ENCODE data around the gene AKAP13.

The AKAP13 gene

GRCh38 chr15:85607141-85607806 is 226.9 kb downstream of the AKAP13 start:
- no peak for TF ChIP-seq CEBPB (IDR thresholded peaks at IDR 0.05)
- no peak for TF ChIP-seq FOXM1 (IDR thresholded peaks at IDR 0.05; ENCODE audit: borderline replicate concordance, low read depth)
- TF ChIP-seq YY1 (IDR thresholded peaks at IDR 0.05; ENCODE audit: low read depth), result no peak
- TF ChIP-seq MAX (IDR thresholded peaks at IDR 0.05), result no peak
- no peak for TF ChIP-seq EGR1 (IDR thresholded peaks at IDR 0.05)
- no peak for TF ChIP-seq NFIC (IDR thresholded peaks at IDR 0.05)
- TF ChIP-seq CREB1 (IDR thresholded peaks at IDR 0.05; ENCODE audit: low read depth), result no peak
- no peak for TF ChIP-seq TEAD4 (IDR thresholded peaks at IDR 0.05)
- TF ChIP-seq REST (IDR thresholded peaks at IDR 0.05; ENCODE audit: low read depth), result no peak
- no peak for TF ChIP-seq ZBTB7A (IDR thresholded peaks at IDR 0.05; ENCODE audit: low read depth)
- no peak for TF ChIP-seq TAF1 (IDR thresholded peaks at IDR 0.05; ENCODE audit: low read depth)
- TF ChIP-seq USF1 (IDR thresholded peaks at IDR 0.05), result no peak
- no peak for TF ChIP-seq TCF12 (IDR thresholded peaks at IDR 0.05; ENCODE audit: low read depth)

GRCh38 chr15:85607842-85608241 is 227.4 kb downstream of the AKAP13 start:
- TF ChIP-seq NFIC (IDR thresholded peaks at IDR 0.05) (peak; percentile 50), REST (IDR thresholded peaks at IDR 0.05; ENCODE audit: low read depth) (no peak), ZBTB7A (IDR thresholded peaks at IDR 0.05; ENCODE audit: low read depth) (no peak)

- TF ChIP-seq TCF12 (IDR thresholded peaks at IDR 0.05; ENCODE audit: low read depth) (no peak), EP300 (IDR thresholded peaks at IDR 0.05; ENCODE audit: borderline replicate concordance) (no peak), TAF1 (IDR thresholded peaks at IDR 0.05; ENCODE audit: low read depth) (no peak), FOXM1 (IDR thresholded peaks at IDR 0.05; ENCODE audit: borderline replicate concordance, low read depth) (no peak), NFIC (IDR thresholded peaks at IDR 0.05) (no peak), EGR1 (IDR thresholded peaks at IDR 0.05) (no peak), USF1 (IDR thresholded peaks at IDR 0.05) (no peak), ZBTB7A (IDR thresholded peaks at IDR 0.05; ENCODE audit: low read depth) (no peak), YY1 (IDR thresholded peaks at IDR 0.05; ENCODE audit: low read depth) (no peak), RAD21 (IDR thresholded peaks at IDR 0.05; ENCODE audit: low read depth) (no peak), MAX (IDR thresholded peaks at IDR 0.05) (no peak)
These were observed 229.1 kb downstream of the AKAP13 start for GRCh38 chr15:85609492-85609891.

GRCh38 chr15:85611361-85611760 is 231.0 kb downstream of the AKAP13 start:
- TF ChIP-seq REST (IDR thresholded peaks at IDR 0.05; ENCODE audit: low read depth) (no peak), CEBPB (IDR thresholded peaks at IDR 0.05) (no peak), TCF12 (IDR thresholded peaks at IDR 0.05; ENCODE audit: low read depth) (no peak), TEAD4 (IDR thresholded peaks at IDR 0.05) (no peak), TAF1 (IDR thresholded peaks at IDR 0.05; ENCODE audit: low read depth) (no peak), FOXM1 (IDR thresholded peaks at IDR 0.05; ENCODE audit: borderline replicate concordance, low read depth) (no peak)

GRCh38 chr15:85614059-85614458 is 233.7 kb downstream of the AKAP13 start:
- TF ChIP-seq YY1 (IDR thresholded peaks at IDR 0.05; ENCODE audit: low read depth) (0 out of 2 replicates have a peak, but pooled peaks have one; percentile 26), ZBTB7A (IDR thresholded peaks at IDR 0.05; ENCODE audit: low read depth) (no peak)
